Stimulated activated CD4-positive, alpha-beta T cell treated with anti-CD3 and anti-CD28 coated beads, Interleukin-1b, Interleukin-23, amount 100 ng/mL, for 24 hours (primary cell): ENCODE measurements around the gene FYB1.

Experiments
- DNase-seq, 4 experiments: peaks; one replicate each; pipeline ENCODE4 v3.0.0-alpha.2; 2020; ENCODE audit warnings: low read depth in 4 of 4, low spot score in 1 of 4

FYB1 gene

GRCh38 chr5:39091940-39092580, 127.3 kb downstream of the FYB1 start:
- no peak for DNase-seq

GRCh38 chr5:39083968-39084367, 135.4 kb downstream of the FYB1 start:
- DNase-seq = no peak

GRCh38 chr5:39082995-39083394, 136.4 kb downstream of the FYB1 start:
- DNase-seq = peak in 1 of 4 experiments; percentile 5

- peak in 1 of 4 experiments; percentile 7 for DNase-seq
Measured at GRCh38 chr5:39080597-39081204, 138.7 kb downstream of the FYB1 start.

DNA sequence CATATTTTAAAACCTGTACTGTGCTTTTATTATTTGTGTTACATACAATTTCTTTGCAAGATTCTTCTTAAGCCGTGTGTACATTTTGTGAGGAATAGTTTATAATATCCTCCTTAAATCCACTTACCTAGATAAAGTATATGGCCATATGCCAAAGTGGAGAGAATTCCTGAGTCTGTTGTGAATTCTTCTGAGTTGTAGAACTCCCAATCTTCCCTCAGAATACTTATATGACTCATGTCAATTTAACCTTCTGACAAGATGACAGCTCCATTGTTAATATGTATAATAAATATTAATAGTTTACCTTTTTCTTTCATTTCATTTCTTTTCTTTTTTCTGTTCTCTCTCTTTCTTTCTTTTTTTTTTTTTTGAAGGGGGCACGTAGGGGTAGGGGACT, 139.2 kb downstream of the FYB1 start:
- no peak for DNase-seq

DNA sequence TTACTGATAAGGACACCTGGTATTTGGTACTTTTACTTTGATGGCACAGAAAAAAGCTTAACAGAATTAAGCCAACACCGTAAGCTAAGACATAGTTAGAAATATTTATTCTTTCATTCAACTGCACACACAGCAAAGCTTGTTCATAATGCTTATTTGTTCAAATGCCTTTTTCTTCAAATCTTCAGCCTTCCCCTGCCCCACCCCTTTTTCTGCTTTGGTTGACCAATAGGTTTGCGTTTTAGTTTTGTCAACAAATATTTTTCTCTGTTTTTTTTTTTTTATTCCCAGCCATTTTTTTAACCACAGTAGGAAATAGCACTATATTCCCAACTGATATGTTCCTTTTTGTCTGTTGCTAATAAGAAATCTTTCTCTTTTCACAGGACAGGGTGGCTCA, 140.2 kb downstream of the FYB1 start:
- DNase-seq = no peak

- DNase-seq = no peak
Measured at GRCh38 chr5:39076757-39077728, 142.3 kb downstream of the FYB1 start.

- DNase-seq = no peak
Measured at GRCh38 chr5:39076101-39076756, 143.1 kb downstream of the FYB1 start.

DNA sequence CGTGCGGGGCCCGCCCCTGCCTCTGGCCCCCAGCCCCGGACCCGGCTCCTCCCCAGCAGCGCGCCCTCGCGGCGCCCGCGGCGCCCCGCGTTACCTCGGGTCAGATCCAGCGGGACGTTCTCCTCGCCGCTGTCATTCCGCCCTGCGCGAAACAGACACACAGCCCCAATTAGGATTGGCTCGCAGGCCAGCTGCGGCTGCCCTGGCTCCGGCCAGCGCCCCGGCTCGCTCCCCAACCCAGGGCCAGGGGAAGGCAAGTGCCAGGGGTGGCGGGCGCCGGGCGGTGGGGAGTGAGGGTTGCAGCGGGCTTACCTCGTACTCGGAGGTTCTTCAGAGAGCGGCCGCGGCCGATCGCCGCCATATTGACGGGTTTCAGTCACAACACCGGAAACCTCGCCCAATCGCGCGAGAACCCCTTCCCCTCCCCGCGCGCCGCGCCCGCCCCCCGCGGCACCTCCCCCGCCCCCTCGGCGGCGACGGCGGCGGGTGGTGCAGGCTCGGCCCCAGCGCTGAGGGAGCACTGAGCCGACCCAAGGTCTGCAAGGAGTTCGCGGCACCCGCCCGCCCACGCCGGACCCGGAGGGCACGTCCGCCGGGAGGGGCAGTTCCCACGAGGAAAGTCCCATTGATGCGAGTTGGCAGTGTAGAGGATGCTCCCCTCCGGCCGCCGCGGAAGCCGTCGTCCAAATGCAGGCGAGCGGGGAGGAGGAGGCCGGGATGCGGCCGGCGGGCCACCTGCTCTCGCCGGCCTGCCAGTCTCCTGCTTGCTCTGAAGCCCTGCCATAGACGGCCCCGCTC, 145.1 kb downstream of the FYB1 start, which contains the start of gene RICTOR:
Gene RICTOR (minus strand): TSS at position 383 of the 798 bp plus-strand sequence. CDS start 22 bp downstream, at position 361.
- DNase-seq = peak; percentile 81 to 87 (median 84)

- peak in 1 of 4 experiments; percentile 4 for DNase-seq
Measured at GRCh38 chr5:39073767-39074016, 145.7 kb downstream of the FYB1 start.

DNA sequence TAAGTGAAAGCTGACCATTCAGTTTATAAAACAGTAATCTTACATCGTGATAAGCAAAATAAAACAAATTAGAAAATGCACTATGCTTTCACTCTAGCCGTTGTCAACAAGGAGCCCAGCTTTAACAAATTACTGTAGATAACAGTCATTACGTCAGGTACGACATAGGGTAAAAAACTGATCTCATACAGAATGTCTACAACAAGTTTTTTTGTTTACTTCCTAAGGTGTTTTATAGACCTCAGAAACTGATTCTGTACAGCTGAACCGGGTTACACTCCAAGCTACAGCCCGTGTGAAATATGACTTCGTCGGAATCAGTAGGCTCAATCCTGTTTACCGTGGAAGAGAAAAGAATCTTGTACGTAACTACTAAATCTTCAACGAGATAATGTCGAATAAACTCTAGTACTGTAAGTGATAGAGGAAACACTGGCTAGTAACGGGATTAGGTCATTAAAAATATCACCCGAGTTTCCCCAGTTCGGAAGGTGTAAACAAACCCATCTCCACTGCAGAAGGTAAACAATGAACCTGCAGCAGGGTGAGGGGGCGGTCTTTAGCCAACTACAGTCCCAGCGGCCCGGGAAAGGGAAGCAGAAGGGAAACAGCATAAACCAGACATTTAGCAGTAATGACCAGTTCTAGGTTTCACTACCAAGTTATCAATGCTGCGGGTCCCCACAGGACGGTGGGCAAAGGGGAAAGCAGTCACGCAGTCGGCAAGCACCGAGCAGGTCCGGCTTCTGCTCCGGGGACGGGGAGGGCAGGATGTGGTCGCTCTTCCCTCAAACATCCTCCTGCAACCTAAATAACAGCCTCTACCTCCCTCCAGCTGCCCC, 146.2 kb downstream of the FYB1 start:
- DNase-seq = peak in 3 of 4 experiments; percentile 3 to 37 (median 20)

DNA sequence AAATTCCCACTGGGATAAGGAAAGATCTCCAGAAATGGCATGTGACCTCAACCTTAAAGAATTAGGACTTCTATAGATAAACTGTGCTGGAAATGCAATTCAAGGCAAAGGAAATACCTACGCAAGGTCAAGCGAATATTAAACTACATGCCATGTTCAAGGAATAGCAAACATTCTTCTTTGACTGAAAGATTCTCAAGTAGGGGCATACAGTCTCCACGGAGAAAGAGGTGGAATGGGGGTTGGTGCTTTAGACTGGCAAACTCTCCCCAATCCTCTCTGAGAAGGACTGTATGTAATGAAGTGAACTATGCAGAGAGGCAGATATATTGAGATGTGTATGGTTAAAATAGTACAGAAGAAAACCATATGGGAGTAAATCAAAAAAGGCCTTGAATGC, 151.3 kb downstream of the FYB1 start:
- DNase-seq = no peak

DNA sequence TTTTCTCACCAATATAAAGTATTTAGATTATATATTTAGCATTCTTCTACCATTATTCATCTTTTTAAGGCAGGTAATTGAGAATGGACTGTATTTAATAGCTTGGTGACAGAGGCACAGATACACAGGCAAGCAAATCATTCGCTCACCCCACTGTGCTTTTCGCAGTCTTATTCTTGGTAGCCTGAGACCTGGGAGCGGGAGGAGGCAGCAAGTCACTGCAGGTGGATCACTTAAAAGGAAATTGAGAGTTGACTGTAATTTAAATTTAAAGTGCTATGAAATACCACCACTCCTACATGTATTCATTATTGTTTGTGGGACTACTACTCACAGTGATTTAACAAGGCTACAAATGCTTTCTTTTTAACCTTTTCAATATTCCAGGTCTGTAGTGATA, 154.9 kb downstream of the FYB1 start:
- no peak for DNase-seq

DNA sequence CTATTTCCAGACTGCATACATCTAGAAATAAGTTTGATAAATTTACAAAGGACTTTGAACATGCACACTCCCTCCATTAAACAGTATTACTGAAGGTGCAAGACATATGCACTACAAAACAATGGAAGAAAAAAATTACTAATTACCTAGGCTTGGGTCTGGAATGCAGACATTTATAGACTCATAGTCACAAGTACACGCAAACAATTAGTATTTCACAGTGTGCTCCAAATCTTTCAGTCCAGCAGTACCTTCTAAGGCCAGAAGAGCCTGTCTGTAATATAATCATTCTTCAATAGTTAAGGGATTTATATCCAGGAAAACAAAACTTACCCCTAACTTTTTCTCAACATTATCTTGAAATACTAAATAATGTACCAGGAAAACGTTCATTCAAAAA, 156.3 kb downstream of the FYB1 start:
- no peak for DNase-seq

- DNase-seq = no peak
Measured at GRCh38 chr5:39062530-39062929, 156.8 kb downstream of the FYB1 start.

- DNase-seq = no peak
Measured at GRCh38 chr5:39062104-39062503, 157.3 kb downstream of the FYB1 start.

DNA sequence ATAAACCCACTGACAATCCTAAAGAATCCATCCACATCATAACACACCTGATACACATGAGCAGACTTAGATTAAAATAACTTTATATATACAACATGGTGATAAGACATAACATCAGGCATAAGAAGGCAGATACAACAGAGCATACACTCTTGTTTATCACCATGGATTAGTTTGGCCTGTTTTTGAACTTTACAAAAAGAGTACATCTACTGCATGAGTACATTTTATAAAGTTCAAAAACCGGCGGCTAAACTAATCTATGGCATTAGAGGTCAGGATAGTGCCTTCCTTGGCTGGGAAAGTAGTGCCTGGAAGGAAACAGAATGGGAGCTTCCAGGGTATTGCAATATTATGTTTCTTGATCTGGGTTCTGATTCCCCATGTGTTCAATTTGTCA, 160.3 kb downstream of the FYB1 start:
- DNase-seq = no peak

DNA sequence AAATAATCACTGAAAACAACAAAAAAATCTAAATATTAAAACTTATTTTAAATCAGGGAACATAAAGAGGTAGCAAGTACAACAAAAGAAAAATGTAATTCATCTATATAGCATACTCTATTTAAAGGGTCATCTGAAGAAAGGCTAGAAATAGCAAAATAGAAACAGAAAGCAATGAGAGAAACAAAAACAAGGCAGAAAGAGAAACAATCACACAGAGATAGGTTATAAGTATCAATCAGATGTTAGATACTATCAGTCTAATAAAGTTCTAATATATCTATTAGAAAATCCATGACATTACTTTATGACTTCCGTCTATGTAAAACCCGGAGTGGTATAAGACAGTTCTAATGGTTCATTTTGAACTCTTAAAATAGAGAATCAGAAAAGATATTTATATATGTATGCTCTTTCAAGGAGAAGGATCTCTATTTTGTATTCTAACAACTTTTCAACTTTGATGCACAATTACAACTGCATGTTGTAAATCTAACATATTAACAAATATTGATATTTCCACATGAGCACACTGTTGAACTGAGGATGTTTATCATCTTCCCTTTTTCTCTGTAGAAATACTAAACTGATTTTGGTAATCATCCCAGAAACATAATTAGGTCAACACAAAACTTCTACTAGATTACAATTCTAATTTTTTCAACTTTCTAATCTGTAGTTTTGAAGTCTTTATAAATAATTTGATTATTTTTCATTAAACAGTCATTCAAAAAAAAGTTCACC, 161.0 kb downstream of the FYB1 start:
- DNase-seq = no peak

DNA sequence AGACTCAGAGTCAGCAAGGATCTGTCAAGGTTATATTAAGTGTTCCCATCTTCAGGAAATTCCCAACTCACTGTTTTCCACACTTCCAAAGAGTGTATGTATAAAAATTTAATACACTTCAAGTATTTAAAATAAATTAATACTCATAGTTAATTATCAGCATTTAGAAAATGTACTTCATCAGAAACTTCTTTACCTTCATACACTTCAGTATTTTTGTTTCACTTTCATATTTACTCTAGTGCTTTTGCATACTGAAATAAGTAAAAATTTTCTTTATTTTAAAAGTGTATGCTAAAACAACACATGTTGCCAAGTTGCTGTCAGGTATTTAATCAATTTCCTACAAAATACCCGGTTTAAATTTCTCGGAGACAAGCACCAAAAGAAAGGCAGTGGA, 161.6 kb downstream of the FYB1 start:
- no peak for DNase-seq
